AG09309 (cell line): Measurements from ENCODE around the gene TBPL1.

Experiments used
- DNase-seq: peaks from one replicate; pipeline ENCODE4 v3.0.0-alpha.2; 2010; ENCODE audit warnings: low read depth
- H3K4me3 ChIP-seq: 2 replicates; pipeline ENCODE4 v1.5.1; 2011; ENCODE audit warnings: mild to moderate bottlenecking, low read depth, low read length, moderate library complexity; ENCODE audit not compliant: control insufficient read depth
- TF ChIP-seq, protein P1 (sequence below): IDR thresholded peaks from 2 replicates; pipeline ENCODE4 v1.5.1; 2011; ENCODE audit warnings: mild to moderate bottlenecking, low read depth, low read length, inconsistent platforms; ENCODE audit not compliant: insufficient read depth, control insufficient read depth; ENCODE audit errors: missing control alignments

The TBPL1 gene

DNA sequence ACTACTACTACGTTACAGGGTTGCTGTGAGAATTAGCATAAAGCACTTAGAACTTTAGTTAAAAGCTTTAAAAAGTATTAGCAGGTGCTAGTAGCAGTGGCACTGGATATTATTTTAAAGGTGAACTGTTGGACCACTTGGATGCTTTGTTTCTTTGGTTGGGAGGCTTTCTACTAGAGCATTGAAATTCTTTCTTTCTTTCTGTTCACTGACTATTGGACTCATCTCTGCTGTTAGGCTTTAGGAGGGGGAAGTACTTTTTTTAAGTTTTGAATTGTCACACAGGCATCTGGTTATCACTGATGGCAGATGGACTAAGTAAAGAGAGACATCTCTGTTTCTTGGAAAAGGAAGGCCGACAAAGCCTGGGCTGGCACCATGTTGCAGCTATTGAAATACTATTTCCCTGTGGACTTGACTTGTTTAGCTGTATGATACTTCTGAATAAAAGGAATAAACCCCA, 4.8 kb downstream of the TBPL1 start:
- no peak overlapping the region for H3K4me3 ChIP-seq
- TF ChIP-seq, protein P1, sequence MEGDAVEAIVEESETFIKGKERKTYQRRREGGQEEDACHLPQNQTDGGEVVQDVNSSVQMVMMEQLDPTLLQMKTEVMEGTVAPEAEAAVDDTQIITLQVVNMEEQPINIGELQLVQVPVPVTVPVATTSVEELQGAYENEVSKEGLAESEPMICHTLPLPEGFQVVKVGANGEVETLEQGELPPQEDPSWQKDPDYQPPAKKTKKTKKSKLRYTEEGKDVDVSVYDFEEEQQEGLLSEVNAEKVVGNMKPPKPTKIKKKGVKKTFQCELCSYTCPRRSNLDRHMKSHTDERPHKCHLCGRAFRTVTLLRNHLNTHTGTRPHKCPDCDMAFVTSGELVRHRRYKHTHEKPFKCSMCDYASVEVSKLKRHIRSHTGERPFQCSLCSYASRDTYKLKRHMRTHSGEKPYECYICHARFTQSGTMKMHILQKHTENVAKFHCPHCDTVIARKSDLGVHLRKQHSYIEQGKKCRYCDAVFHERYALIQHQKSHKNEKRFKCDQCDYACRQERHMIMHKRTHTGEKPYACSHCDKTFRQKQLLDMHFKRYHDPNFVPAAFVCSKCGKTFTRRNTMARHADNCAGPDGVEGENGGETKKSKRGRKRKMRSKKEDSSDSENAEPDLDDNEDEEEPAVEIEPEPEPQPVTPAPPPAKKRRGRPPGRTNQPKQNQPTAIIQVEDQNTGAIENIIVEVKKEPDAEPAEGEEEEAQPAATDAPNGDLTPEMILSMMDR, result no peak
- no peak for DNase-seq

DNA sequence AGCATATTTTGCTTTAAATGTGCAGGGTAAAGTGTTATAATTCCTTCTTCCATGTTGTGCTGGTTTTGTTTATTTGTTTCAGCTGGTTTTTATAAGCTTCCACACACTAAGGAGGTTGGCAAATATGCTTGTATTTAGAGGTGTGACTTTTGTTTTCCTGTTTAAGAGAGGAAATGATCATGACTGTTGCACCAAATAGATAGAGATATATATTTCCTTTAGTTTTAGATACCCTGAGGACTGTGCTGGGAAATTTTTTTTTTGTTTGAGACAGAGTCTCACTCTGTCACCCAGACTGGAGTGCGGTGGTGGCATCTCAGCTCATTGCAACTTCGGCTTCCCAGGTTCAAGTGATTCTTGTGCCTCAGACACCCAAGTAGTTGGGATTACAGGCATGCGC, 5.8 kb downstream of the TBPL1 start:
- H3K4me3 ChIP-seq, result no peak overlapping the region
- DNase-seq, result no peak
- TF ChIP-seq, protein P1, result no peak

DNA sequence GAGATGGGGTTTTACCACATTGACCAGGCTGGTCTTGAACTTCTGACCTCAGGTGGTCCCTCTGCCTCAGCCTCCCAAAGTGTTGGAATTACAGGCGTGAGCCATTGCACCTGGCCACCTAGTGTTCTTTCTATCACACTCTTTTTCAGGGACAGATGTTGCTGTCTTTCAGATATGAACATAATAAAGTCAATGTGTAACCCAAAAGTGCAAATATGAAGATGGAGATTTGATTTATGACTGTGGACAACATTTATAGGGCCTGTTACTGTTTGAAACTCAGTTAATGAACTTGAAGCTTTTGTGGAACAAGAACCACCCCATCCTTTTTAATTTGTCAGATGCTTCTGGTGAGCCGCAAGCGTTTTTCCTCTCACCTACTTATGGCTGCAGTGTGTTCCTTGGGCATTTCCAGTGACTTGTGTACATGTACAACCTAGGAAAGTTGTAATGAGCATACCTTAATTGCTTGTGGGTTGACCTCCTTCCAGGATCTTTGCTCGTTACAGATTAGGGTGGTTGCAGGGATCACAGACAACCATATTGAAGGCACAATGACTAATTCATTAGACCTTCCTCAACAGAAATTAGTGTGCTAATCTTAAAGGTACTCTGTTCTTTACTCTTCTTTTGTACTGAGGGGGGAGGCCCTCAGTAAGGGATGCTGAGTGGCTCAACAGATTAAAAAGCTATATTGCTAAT, 6.8 kb downstream of the TBPL1 start:
- no peak for DNase-seq
- TF ChIP-seq, protein P1, result no peak

DNA sequence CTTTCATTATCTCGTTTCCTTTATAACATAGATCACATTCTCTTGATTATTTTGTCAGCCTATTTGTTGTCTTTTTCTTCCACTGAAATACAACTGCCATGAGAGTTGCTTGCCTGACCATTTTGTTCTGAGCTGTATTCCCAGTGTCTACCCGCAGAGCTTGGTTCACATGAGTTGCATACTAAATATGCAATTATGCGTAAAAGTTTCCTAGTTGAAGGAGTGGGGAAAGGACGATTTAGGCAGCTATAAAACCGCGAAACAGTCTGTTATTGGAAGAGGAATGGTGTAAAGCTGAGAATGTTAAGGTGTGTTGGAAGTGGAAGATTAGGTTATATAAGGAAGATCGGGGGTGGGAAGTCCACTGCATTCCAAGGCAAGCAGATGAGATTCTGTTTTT, 8.8 kb downstream of the TBPL1 start:
- TF ChIP-seq, protein P1, result no peak
- no peak for DNase-seq
- H3K4me3 ChIP-seq, result no peak overlapping the region

More for the DNA sequence above, 6.8 kb downstream of the TBPL1 start:
- no peak overlapping the region for H3K4me3 ChIP-seq

DNA sequence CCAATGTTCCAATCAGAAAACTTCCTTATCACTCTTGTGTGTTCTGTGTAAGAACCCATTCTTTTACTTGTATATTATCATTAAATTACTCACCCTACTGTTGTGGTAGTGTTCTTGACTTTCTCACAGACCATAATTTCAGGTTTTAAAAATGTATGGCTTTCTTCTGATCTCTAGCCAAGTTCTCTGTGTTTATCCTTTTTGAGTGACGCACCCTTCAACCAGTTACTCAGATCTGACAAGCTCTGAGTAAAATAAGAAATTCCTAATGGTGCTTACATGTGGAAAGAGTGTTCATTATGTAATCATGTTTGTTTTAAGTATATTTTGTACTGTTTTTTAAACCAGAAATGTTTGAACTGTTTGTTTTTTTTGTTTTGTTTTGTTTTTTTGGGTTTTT, 11.0 kb downstream of the TBPL1 start:
- TF ChIP-seq, protein P1, result no peak
- H3K4me3 ChIP-seq, result no peak overlapping the region
- DNase-seq, result peak; percentile 24

DNA sequence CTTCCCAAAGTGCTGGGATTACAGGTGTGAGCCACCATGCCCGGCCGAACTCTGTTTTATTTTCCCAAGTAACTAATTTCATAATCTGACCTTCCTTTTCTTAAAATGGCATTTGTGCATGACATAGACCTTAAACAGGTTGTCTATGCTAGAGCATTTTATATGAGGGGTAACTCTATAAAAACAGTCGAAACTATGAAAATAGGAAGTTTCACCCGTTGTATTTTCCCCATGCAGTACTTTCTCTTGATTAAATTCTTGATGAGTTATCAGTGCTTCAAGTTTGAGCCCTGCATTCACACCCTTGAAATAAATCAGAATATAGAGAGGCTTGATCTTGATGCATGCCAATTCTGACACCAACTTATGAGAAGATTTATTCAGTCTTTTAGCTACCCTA, 11.7 kb downstream of the TBPL1 start:
- DNase-seq, result no peak
- H3K4me3 ChIP-seq, result no peak overlapping the region
- TF ChIP-seq, protein P1, result no peak
